Colon (tissue), 2 donors: ENCODE data around the gene TLCD1.

Source experiments
- FAIRE-seq: peaks from 2 replicates; lab custom pipeline; 2012; peaks lifted over from hg19 to GRCh38; lab: Jason Lieb, UNC
- donor health status: control.
- donor health status: control.

The TLCD1 gene

DNA sequence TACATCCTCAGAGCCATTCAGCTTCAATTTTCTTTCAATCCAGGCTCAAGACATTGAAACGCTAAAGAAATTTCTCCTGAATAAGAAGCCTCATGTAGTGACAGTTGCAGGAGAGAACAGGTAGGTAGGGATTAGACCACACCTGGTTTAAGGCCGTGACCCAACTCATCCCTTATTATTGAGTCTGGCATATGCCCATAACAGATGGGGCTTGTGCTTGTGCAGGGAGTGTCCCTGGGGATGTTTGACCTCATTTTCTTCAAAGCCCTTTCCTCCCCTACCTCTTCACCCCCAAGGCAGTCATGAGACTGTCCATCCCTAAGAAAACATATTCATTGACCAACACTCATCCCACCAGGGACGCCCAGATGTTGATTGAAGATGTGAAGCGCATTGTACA is 39.7 kb downstream of the TLCD1 start:
- FAIRE-seq, result no peak

DNA sequence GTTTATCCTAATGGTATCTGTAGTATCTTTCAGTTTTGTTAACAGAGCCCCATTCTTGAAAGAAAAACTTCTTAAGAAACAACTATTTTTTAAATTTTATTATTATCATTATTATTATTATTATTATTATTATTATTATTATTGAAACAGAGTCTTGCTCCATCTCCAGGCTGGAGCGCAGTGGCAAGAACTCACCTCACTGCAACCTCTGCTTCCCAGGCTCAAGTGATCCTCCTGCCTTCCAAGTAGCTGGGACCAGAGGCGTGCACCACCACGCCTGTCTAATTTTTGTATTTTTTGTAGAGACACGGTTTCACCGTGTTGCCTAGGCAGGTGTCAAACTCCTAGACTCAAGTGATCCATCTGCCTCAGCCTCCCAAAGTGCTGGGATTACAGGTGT is 40.7 kb downstream of the TLCD1 start:
- FAIRE-seq, result no peak

DNA sequence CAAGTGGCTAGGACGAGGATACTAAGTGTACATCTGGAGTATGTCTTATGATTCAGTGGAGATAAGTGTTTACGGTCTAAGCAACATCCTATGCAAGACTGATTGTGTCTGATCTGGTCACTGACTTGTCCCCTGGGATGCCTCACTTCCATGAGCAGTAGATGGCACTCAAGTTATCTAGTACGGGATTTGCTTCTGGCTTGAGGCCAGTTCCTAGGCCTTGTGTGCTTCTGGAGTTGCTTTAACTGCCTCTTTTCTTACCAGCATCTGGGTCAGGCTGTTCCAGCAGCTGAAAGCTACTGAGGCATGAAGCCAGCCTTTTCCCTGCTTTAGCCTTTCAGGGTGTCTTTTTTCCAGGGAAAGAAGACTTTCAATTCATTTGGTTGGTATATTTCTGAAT is 41.1 kb downstream of the TLCD1 start:
- FAIRE-seq, result no peak

DNA sequence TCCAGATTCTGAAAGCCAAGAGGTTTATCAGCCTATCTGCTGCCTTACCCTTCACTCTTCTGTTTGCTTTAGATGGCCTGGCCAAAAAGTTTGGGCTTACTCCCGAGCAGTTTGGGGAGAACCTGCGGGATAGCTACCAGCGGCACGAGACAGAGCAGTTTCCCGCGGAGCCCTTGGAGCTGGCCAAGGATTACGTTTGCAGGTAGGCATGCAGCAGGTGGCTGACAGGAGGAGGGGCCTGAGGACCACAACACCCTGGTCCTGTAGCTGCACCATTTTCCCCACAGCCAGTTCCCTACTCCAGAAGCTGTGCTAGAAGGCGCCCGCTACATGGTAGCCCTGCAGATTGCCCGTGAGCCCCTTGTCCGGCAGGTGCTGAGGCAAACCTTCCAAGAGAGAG is 43.4 kb downstream of the TLCD1 start:
- FAIRE-seq, result no peak

DNA sequence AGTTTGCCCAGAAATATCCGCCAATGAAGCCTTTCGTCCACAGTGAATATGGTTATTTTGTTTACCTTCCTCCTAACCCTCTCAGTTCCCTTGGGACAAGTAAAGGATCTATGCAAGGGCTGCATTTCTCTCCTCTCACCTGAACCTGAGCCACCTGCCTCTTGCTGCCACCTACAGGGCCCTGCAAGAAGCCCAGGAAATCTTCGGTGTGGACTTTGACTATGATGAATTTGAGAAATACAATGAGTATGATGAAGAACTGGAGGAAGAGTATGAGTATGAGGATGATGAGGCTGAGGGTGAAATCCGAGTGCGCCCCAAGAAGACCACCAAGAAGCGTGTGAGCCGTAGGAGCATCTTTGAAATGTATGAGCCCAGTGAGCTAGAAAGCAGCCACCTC is 50.1 kb downstream of the TLCD1 start:
- no peak for FAIRE-seq

DNA sequence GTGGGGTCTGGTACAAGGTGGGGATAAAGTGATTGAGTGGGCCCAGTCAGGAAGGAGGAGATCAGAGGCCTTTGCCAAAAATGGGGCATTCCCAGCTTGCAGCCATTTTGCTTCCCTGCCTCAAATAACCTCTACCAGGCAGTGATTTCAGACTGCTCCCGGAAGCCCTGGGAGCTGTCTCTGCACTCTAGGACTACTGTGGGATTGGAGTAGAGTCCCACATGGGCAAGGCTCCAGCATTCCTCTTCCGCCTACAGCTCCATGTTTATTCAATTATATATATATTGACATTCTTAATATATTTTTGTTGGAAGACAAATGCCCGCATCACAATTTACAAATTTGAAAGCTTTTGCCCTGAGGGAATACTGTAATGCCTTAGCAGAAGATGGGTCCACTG is 50.5 kb downstream of the TLCD1 start:
- FAIRE-seq, result no peak
